HepG2 (cell line): Measurements from ENCODE around the gene CYB561. TPM values are rescaled to one million over a fixed set of nuclear protein-coding genes. Genes with fewer than 3 reads are reported as not detected.

Experiments
- ATAC-seq: fragments of 200-7000 bp; cut with Tn5 transposase; 3 replicates; pipeline ENCODE4 v1.9.1; 2020; ENCODE audit warnings: mild to moderate bottlenecking, moderate library complexity
- BruUV-seq: library from RNA; stranded (reverse); fragments of 400-500 nt; replicated peaks from 2 replicates; lab custom pipeline; 2021; lab: Mats Ljungman, UMichigan
- CTCF ChIA-PET: fragments of 300-600 bp; formaldehyde crosslinking; extraction: SDS; loops from one replicate; lab custom pipeline; 2021; ENCODE audit warnings: low total read pairs, inconsistent platforms, low intra/inter-chr PET ratio; lab: Yijun Ruan, JAX
- POLR2A ChIA-PET: fragments of 350-600 bp; sonication (Branson Sonifier 250); formaldehyde crosslinking; loops from one replicate; lab custom pipeline; 2020; ENCODE audit warnings: antibody characterized with exemption, inconsistent platforms; lab: Yijun Ruan, JAX
- DNase-seq: peaks from one replicate; pipeline ENCODE4 v3.0.0-alpha.2; 2015; ENCODE audit warnings: low spot score
- FAIRE-seq: peaks from 3 replicates; lab custom pipeline; 2011; peaks lifted over from hg19 to GRCh38; lab: Jason Lieb, UNC
- H2AFZ ChIP-seq: one replicate; pipeline ENCODE4 v1.6.1; 2011; ENCODE audit warnings: low read length, inconsistent platforms
- H3K27ac ChIP-seq: fragments of 300-600 bp; 3 replicates; pipeline ENCODE4 v1.8.0; 2011; ENCODE audit warnings: mixed run types, mild to moderate bottlenecking, mixed read lengths, low read length, inconsistent platforms; ENCODE audit not compliant: insufficient read depth; ENCODE audit errors: extremely low read length
- H3K27me3 ChIP-seq, 2 experiments: fragments of 200-600 bp in 1 of 2; 2 replicates in 1 of 2; 3 replicates in 1 of 2; pipeline versions ENCODE4 v1.6.0 to v1.8.0; 2011; ENCODE audit warnings: low read length in 2 of 2, mild to moderate bottlenecking in 2 of 2, moderate library complexity in 2 of 2, inconsistent platforms in 1 of 2; ENCODE audit not compliant: insufficient read depth in 2 of 2, control insufficient read depth in 1 of 2
- H3K36me3 ChIP-seq, 2 experiments: fragments of 200-600 bp in 1 of 2; replicated peaks in 1 of 2; 2 replicates in 1 of 2; 3 replicates in 1 of 2; pipeline versions ENCODE4 v1.5.1 to v1.8.0; 2011; ENCODE audit warnings: low read length in 2 of 2, inconsistent platforms in 1 of 2; ENCODE audit not compliant: insufficient read depth in 2 of 2, control insufficient read depth in 1 of 2
- H3K4me1 ChIP-seq: 2 replicates; pipeline ENCODE4 v1.5.1; 2012; ENCODE audit warnings: low read length, inconsistent platforms; ENCODE audit not compliant: insufficient read depth
- H3K4me2 ChIP-seq: 2 replicates; pipeline ENCODE4 v1.6.0; 2011; ENCODE audit warnings: low read depth, low read length, inconsistent platforms
- H3K4me3 ChIP-seq, 3 experiments: fragments of 200-600 bp in 1 of 3; sonication (generic), shearing (Covaris generic) in 1 of 3; replicated peaks in 1 of 3; 2 replicates each; pipeline ENCODE4 v1.5.1; 2011 to 2016; ENCODE audit warnings: low read length in 3 of 3, inconsistent platforms in 2 of 3, low read depth in 2 of 3, mild to moderate bottlenecking in 2 of 3, control low read depth in 1 of 3, mixed read lengths in 1 of 3; ENCODE audit not compliant: insufficient read depth in 1 of 3
- H3K79me2 ChIP-seq: one replicate; pipeline ENCODE4 v1.6.1; 2011; ENCODE audit warnings: low read length, inconsistent platforms; ENCODE audit not compliant: insufficient read depth
- H3K9ac ChIP-seq: 2 replicates; pipeline ENCODE4 v1.6.0; 2011; ENCODE audit warnings: mild to moderate bottlenecking, low read depth, low read length, inconsistent platforms; ENCODE audit not compliant: insufficient read depth
- H3K9me3 ChIP-seq: 2 replicates; pipeline ENCODE4 v1.5.1; 2012; ENCODE audit warnings: mild to moderate bottlenecking, low read length
- H4K20me1 ChIP-seq: 2 replicates; pipeline ENCODE4 v1.6.0; 2011; ENCODE audit warnings: inconsistent platforms, mild to moderate bottlenecking, low read length, moderate library complexity; ENCODE audit not compliant: insufficient read depth
- CC2D1A ChIP-seq: sonication (generic); formaldehyde crosslinking; IDR thresholded peaks from 2 replicates; pipeline ENCODE4 v1.8.1; 2023; ENCODE audit warnings: mild to moderate bottlenecking, missing genetic modification reagents
- CEBPG ChIP-seq: IDR thresholded peaks from 2 replicates; pipeline ENCODE4 v1.6.1; 2016
- DNMT1 ChIP-seq: sonication (generic); formaldehyde crosslinking; IDR thresholded peaks from 2 replicates; pipeline ENCODE4 v1.5.1; 2020; ENCODE audit warnings: mild to moderate bottlenecking, missing genetic modification reagents
- ERF ChIP-seq: IDR thresholded peaks from 2 replicates; pipeline ENCODE4 v1.6.1; 2018; ENCODE audit warnings: missing biosample characterization, missing genetic modification reagents
- MBD4 ChIP-seq: IDR thresholded peaks from 2 replicates; pipeline ENCODE4 v1.6.1; 2012; ENCODE audit warnings: low read length, inconsistent platforms, borderline replicate concordance
- NCOA5 ChIP-seq: sonication (generic); formaldehyde crosslinking; IDR thresholded peaks from 2 replicates; pipeline ENCODE4 v1.4.0; 2020; ENCODE audit warnings: missing genetic modification reagents
- RORA ChIP-seq: sonication (generic); formaldehyde crosslinking; IDR thresholded peaks from 2 replicates; pipeline ENCODE4 v1.5.0; 2020; ENCODE audit warnings: mild to moderate bottlenecking, missing genetic modification reagents, moderate library complexity
- STAT5B ChIP-seq: sonication (generic); formaldehyde crosslinking; IDR thresholded peaks from 2 replicates; pipeline ENCODE4 v1.4.0; 2020; ENCODE audit warnings: missing genetic modification reagents
- ZC3H13 ChIP-seq: sonication (generic); formaldehyde crosslinking; IDR thresholded peaks from 2 replicates; pipeline ENCODE4 v1.8.1; 2023; ENCODE audit warnings: mild to moderate bottlenecking, missing genetic modification reagents, moderate library complexity
- ZMYM3 ChIP-seq: sonication (generic); formaldehyde crosslinking; IDR thresholded peaks from 2 replicates; pipeline ENCODE4 v1.5.1; 2020; ENCODE audit warnings: mild to moderate bottlenecking, missing genetic modification reagents
- ZNF3 ChIP-seq: IDR thresholded peaks from 2 replicates; pipeline ENCODE4 v1.7.0; 2017; ENCODE audit warnings: inconsistent platforms
- ZNF333 ChIP-seq: sonication (generic); formaldehyde crosslinking; IDR thresholded peaks from 2 replicates; pipeline ENCODE4 v1.4.0; 2020; ENCODE audit warnings: mild to moderate bottlenecking, missing genetic modification reagents, borderline replicate concordance
- ZNF34 ChIP-seq: sonication (generic); formaldehyde crosslinking; IDR thresholded peaks from 2 replicates; pipeline ENCODE4 v1.4.0; 2020; ENCODE audit warnings: mild to moderate bottlenecking, missing genetic modification reagents, borderline replicate concordance
- ZNF383 ChIP-seq: sonication (generic); formaldehyde crosslinking; IDR thresholded peaks from 2 replicates; pipeline ENCODE4 v1.4.0; 2020; ENCODE audit warnings: missing genetic modification reagents, mild to moderate bottlenecking, borderline replicate concordance
- ZNF512B ChIP-seq: sonication (generic); formaldehyde crosslinking; IDR thresholded peaks from 2 replicates; pipeline ENCODE4 v1.5.1; 2020; ENCODE audit warnings: missing genetic modification reagents, mild to moderate bottlenecking, borderline replicate concordance
- ZNF576 ChIP-seq: sonication (generic); formaldehyde crosslinking; IDR thresholded peaks from 2 replicates; pipeline ENCODE4 v1.4.0; 2020; ENCODE audit warnings: mild to moderate bottlenecking, missing genetic modification reagents
- ZSCAN5A ChIP-seq: sonication (generic); formaldehyde crosslinking; IDR thresholded peaks from 2 replicates; pipeline ENCODE4 v1.8.0; 2022; ENCODE audit warnings: mild to moderate bottlenecking, missing genetic modification reagents, borderline replicate concordance
- WGBS: methylation state at CpG from one replicate; pipeline ENCODE4 v1.1.6; 2017; ENCODE audit warnings: low lambda C conversion rate; 5-methylcytosine and 5-hydroxymethylcytosine counted together
- in situ Hi-C: cut with HindIII; loops from 2 replicates; pipeline ENCODE4 v1.10.0; 2017; ENCODE audit warnings: low pct_unique_long_range_greater_than_20kb; ENCODE audit not compliant: extremely low pct_ligation_motif_present
- intact Hi-C: fragments of 100-400 bp; cut with micrococcal nuclease; formaldehyde crosslinking; loops from one replicate; pipeline ENCODE4 v1.10.0; 2022; ENCODE audit not compliant: unreplicated experiment
- polyA plus RNA-seq, 8 experiments: library from polyadenylated mRNA; depleted of rRNA in 3 of 8; stranded (reverse) in 7 of 8; unstranded in 1 of 8; fragments of >200 nt; fragmentation: Illumina TruSeq in 4 of 8; extraction: Trizol in 4 of 8; gene quantifications; 2 replicates each; pipeline versions ENCODE4 v1.2.1 to v1.2.3, GENCODE V29; 2011 to 2016; ENCODE audit warnings: low read depth in 4 of 8, missing spikeins in 1 of 8, mixed read lengths in 1 of 8; ENCODE audit not compliant: insufficient read depth in 1 of 8
- total RNA-seq, 5 experiments: library from RNA; depleted of rRNA; stranded (reverse); fragments of >200 nt; fragmentation: Illumina TruSeq; extraction: Trizol; gene quantifications; 2 replicates each; pipeline ENCODE4 v1.2.3, GENCODE V29; 2016; ENCODE audit warnings: low read depth in 1 of 5

The CYB561 gene
- total and polyA plus RNA-seq, 2 of the 13 experiments (the other 11 are each of a cell fraction or from before 2014, with no cell fraction given): 1.5 to 6.7 TPM

DNA sequence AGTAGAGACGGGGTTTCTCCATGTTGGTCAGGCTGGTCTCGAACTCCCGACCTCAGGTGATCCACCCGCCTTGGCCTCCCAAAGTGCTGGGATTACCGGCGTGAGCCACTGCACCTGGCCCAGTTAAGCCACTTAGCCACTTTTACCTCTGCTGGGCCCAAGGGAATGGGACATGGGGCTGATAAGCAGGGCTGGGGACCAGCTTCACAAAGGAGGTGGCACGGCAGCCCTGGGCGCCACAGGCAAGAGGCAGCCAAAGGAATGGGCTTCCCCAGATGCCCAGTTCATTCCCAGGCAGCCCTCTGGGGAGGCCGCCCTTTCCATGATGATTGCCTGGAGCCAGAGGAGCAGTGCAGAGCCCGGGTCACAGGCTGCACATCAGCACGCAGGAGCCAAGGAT, 5.0 kb upstream of the CYB561 start:
- in situ Hi-C loops: no loop called here

GRCh38 chr17:63450551-63450950, 4.4 kb upstream of the CYB561 start:
- no peak for DNase-seq
- peaks cover 8 to 42% of the 10 kb centered on the region in 2 experiments; a peak in 4 of 5 replicates for H3K27me3 ChIP-seq
- H3K27ac ChIP-seq: no peak overlapping the region
- no peak for ATAC-seq
- CTCF ChIA-PET: no interaction called here
- FAIRE-seq: no peak
- no peak overlapping the region for H3K9ac ChIP-seq
- intact Hi-C loops: no loop called here
- H3K36me3 ChIP-seq: no peaks in the 10 kb centered on the region
- 29% methylated on average over 11 of the region's 11 CpGs for WGBS
- in situ Hi-C loops: no loop called here
- POLR2A ChIA-PET: no interaction called here
- H2AFZ ChIP-seq: no peak overlapping the region
- BruUV-seq: no TSS peak
- peaks cover 22% of the 10 kb centered on the region for H3K4me1 ChIP-seq
- H3K9me3 ChIP-seq: no peaks in the 10 kb centered on the region
- H3K4me2 ChIP-seq: no peak overlapping the region
- H4K20me1 ChIP-seq: no peaks in the 10 kb centered on the region
- no peaks in the 10 kb centered on the region for H3K79me2 ChIP-seq
- no peak overlapping the region for H3K4me3 ChIP-seq
- TF ChIP-seq ERF (CRISPR knock-in tag): no peak
- TF ChIP-seq RORA: no peak
- no peak for TF ChIP-seq ZSCAN5A
- TF ChIP-seq CEBPG (CRISPR knock-in tag): no peak
- TF ChIP-seq ZC3H13 (CRISPR knock-in tag): no peak
- TF ChIP-seq ZNF3 (CRISPR knock-in tag): no peak
- TF ChIP-seq STAT5B: no peak
- no peak for TF ChIP-seq ZNF576 (CRISPR knock-in tag)
- no peak for TF ChIP-seq ZNF512B (CRISPR knock-in tag)
- TF ChIP-seq MBD4: no peak
- TF ChIP-seq ZNF383 (CRISPR knock-in tag): no peak
- no peak for TF ChIP-seq ZMYM3 (CRISPR knock-in tag)
- TF ChIP-seq NCOA5 (CRISPR knock-in tag): no peak
- TF ChIP-seq CC2D1A (CRISPR knock-in tag): no peak
- no peak for TF ChIP-seq DNMT1 (CRISPR knock-in tag)

More for the DNA sequence above, 5.0 kb upstream of the CYB561 start:
- no TSS peak for BruUV-seq
- no peaks in the 10 kb centered on the region for H3K79me2 ChIP-seq
- H4K20me1 ChIP-seq: no peaks in the 10 kb centered on the region
- no peak for FAIRE-seq
- CTCF ChIA-PET: no interaction called here
- 75% methylated on average over 11 of the region's 11 CpGs for WGBS
- no peak overlapping the region for H2AFZ ChIP-seq
- H3K9ac ChIP-seq: no peak overlapping the region
- no peak for ATAC-seq
- peaks cover 19% of the 10 kb centered on the region; the same call in 1 of the 2 replicates for H3K4me1 ChIP-seq
- no peak overlapping the region for H3K27ac ChIP-seq
- TF ChIP-seq ZNF34 (no peak), ZNF333 (no peak)
- TF ChIP-seq, all 625 proteins: peak for 0
- peaks cover 8 to 39% of the 10 kb centered on the region in 2 experiments; a peak in 4 of 5 replicates for H3K27me3 ChIP-seq
- H3K9me3 ChIP-seq: no peaks in the 10 kb centered on the region
- H3K4me3 ChIP-seq: no peak overlapping the region
- no peak overlapping the region for H3K4me2 ChIP-seq
- POLR2A ChIA-PET: no interaction called here
- no peak for DNase-seq
- intact Hi-C loops: no loop called here
- no peaks in the 10 kb centered on the region for H3K36me3 ChIP-seq
